ENCODE data around the gene FAM72C.
"Not testable (repeated sequence)": the region's sequence is repeated elsewhere in the genome, so short reads cannot be mapped to it uniquely, and the experiment has no call there.

Gene FAM72C

DNA sequence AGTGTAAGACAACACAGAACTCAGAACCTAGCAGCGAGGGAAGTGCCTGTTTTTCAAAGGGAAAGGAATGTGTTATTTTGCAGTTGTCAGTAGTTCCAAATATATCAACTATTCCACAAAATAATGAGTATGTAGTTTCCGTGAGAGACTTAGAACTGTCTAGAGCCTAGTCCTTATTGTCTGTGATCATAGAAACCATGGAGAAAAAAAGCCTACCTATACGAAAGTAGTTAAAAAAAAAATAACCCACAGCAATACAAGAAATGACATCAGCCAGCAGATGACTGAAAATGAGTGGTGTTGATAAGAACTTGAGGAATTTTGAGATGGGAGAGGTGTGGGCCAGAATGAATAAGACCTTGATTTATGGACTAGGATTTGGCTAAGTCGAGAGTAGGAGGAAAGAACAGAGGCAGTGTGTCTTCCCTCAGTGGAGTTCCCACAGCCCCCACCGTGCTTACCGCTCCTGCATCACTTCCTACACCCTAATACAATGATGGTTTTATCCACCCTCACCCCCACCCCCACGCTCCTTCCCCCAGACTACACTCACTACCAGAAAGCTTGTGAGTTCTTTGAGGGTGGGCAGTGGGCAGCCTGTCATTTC is 21.6 kb upstream of the FAM72C start:
- not testable (repeated sequence) for H3K27ac Mint-ChIP-seq; H3K4me1 Mint-ChIP-seq (ENCODE audit: low read depth); H3K9me3 Mint-ChIP-seq; DNase-seq (ENCODE audit: low spot score); H3K4me3 Mint-ChIP-seq; H3K36me3 Mint-ChIP-seq (ENCODE audit: low read depth); H3K27me3 Mint-ChIP-seq (ENCODE audit: low read depth)

DNA sequence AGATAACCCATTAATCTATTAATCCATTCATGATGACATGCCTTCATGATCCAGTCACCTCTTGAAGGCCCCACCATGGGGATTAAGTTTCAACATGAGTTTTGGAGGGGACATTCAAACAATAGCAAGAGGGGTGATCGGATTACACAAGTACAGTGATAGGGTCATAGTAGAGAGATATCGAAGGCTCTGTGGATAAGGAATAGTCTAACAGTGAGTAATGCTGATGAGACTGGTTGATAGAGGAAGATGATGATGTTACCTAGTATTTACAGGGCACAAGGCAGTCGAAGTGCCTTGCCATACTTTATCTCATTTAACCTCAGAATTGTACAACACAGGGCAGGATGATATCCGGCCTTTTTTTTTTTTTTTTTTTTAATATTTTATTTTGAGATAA is 18.9 kb upstream of the FAM72C start:
- not testable (repeated sequence) for H3K4me3 Mint-ChIP-seq; H3K27ac Mint-ChIP-seq; H3K36me3 Mint-ChIP-seq (ENCODE audit: low read depth); H3K27me3 Mint-ChIP-seq (ENCODE audit: low read depth); H3K9me3 Mint-ChIP-seq; DNase-seq (ENCODE audit: low spot score); H3K4me1 Mint-ChIP-seq (ENCODE audit: low read depth)

DNA sequence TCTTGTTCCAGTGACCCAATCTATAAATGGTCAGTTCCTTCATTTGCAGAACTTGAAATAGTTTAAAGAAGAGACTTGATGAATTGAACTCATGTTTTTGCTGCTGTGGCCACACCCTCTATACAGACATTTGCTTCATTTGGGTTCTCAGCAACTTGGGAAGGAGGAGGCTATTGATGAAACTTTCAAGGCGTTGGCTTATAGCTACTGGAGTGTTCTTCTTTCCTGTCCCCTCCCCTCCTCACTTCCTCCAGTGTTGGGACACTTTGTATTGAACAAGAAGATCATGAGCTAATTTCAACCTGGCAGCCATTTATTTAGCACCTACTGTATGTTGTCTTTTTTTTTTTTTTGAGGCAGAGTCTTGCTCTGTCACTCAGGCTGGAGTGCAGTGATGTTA is 17.9 kb upstream of the FAM72C start:
- DNase-seq (ENCODE audit: low spot score); H3K4me1 Mint-ChIP-seq (ENCODE audit: low read depth); H3K27me3 Mint-ChIP-seq (ENCODE audit: low read depth); H3K9me3 Mint-ChIP-seq; H3K36me3 Mint-ChIP-seq (ENCODE audit: low read depth); H3K27ac Mint-ChIP-seq; H3K4me3 Mint-ChIP-seq: not testable (repeated sequence)

DNA sequence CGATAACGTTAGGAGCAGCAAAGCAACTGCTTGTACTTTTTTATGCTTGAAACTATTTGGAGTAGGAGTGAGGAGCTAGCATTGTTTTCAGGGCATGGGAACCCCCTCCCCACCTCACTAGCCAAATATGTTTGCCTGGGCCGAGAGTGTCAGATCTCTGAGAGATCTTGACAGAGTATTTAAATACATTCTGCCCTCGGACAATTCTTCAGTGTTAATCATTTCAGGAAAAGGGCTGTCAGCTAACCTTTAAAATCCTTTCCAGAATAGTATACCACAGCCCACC is 17.6 kb upstream of the FAM72C start:
- not testable (repeated sequence) for H3K9me3 Mint-ChIP-seq; H3K27ac Mint-ChIP-seq; H3K27me3 Mint-ChIP-seq (ENCODE audit: low read depth); H3K4me1 Mint-ChIP-seq (ENCODE audit: low read depth); H3K4me3 Mint-ChIP-seq; H3K36me3 Mint-ChIP-seq (ENCODE audit: low read depth); DNase-seq (ENCODE audit: low spot score)

DNA sequence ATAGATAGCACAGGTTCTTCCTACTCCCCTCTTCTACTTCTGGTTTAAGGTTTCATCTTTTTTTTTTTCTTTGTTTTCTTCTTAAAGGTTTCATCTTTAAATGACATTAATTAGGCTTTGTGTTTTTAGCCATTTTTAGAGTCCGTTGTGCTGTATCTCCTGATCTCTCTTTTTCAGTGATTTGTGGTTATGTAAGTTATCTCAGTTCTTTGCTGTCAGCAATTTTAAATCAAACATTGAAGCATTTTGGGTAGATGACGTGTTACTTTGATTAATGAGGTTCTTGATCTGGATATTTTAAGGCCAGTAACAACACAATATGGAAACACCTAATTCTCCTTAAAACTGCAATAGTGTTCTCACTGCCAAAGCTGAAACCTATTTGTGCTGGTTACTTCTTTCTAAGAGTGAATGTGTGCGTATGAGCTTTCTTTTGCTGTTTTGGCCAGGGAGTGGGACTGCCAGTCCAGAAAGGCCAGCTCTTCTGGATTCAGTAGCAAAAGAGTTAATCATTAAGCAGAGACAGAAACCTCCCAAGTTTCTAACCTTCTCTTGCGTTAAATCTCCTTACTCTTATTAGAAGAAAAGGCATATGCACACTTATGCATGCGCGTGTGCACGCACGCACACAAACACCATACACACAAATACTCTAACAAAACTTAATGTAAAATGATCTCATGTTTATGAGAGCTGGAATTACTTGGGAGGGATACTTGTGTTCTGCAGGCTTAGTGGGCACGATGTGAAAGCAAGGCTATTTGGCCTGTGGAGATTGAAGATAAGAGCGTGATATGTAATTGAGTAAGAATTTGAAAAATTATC is 17.0 kb upstream of the FAM72C start:
- H3K9me3 Mint-ChIP-seq; H3K4me1 Mint-ChIP-seq (ENCODE audit: low read depth); H3K27me3 Mint-ChIP-seq (ENCODE audit: low read depth); H3K27ac Mint-ChIP-seq; H3K4me3 Mint-ChIP-seq; H3K36me3 Mint-ChIP-seq (ENCODE audit: low read depth); DNase-seq (ENCODE audit: low spot score): not testable (repeated sequence)

DNA sequence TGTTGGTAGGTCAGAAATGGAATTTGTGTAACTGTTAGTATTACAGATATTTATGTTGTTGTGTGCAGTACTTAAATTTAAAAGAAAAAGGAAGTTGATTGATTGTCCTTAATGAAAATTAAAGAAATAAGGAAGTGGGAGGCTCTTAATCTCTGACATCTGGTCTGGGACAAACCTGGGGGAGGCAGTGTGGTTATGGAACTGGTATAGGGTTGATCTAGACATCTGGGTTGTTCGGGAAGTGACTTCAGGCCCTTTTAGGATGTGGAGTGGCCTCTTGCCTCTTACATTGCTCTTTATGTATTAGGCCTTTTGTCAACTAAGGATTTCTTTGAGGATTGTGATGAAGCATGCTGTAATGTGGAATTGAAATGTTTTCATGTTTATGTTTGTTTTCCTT is 16.1 kb upstream of the FAM72C start:
- not testable (repeated sequence) for H3K27me3 Mint-ChIP-seq (ENCODE audit: low read depth); H3K4me3 Mint-ChIP-seq; H3K9me3 Mint-ChIP-seq; H3K27ac Mint-ChIP-seq; H3K4me1 Mint-ChIP-seq (ENCODE audit: low read depth); DNase-seq (ENCODE audit: low spot score); H3K36me3 Mint-ChIP-seq (ENCODE audit: low read depth)

DNA sequence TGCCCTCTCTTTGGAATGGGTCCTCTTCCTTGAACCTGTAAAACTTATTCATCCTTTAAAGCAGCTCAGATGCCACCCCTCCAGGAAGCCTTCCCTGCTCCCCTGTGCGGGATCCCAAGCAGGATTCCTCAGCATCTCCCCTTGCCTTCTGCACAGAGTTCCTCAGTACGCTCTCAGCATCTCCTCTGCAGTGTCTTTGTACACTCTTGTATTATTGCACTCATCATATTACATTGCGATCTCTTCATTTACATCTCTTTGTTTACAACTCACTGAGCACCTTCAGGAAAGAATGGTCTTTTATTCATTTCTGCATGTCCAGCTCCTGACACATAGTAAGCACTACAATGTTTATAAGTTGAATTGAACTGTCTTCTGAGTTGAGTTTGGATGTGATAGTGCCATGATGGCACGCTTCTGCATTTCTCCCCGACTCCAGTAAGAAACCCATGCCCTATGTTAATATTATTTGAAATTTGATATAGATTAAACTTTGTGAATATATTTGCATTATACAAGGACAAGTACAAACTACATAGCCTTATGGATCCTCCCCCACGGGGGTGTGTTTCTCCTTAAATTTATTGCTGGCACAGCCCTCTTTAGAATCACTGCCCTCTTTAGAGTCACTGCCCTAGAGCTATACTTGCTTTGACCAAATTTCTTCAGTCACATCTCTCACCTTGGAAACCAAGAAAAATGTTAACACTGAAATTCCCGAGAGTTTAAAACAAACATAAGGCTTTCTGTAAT is 13.1 kb upstream of the FAM72C start:
- DNase-seq (ENCODE audit: low spot score); H3K27ac Mint-ChIP-seq; H3K4me3 Mint-ChIP-seq; H3K36me3 Mint-ChIP-seq (ENCODE audit: low read depth); H3K9me3 Mint-ChIP-seq; H3K27me3 Mint-ChIP-seq (ENCODE audit: low read depth); H3K4me1 Mint-ChIP-seq (ENCODE audit: low read depth): not testable (repeated sequence)

DNA sequence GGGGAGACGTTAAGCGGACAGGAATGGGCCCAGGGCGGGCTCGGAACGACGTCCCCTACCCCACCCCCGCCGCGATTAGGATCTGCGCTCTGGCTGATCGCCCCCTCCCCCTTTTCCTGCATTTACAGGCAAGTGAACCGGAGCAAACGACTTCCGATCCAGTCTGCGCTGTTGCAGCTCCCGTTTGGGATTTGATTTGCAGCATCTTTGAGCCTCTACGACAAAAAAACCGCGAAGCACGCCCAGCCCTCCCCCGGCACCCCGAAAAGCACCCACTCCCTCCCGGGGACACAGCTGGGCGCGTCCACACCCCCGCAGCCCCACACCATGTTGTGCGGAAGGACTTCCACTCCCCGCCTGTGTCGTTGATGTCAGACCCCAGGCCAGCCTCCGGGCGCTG is 2.6 kb upstream of the FAM72C start:
- H3K4me3 Mint-ChIP-seq, result peak overlapping the region; percentile 84
- peak; percentile 8 for DNase-seq (ENCODE audit: low spot score)
- not testable (repeated sequence) for H3K9me3 Mint-ChIP-seq; H3K36me3 Mint-ChIP-seq (ENCODE audit: low read depth); H3K4me1 Mint-ChIP-seq (ENCODE audit: low read depth); H3K27me3 Mint-ChIP-seq (ENCODE audit: low read depth); H3K27ac Mint-ChIP-seq

DNA sequence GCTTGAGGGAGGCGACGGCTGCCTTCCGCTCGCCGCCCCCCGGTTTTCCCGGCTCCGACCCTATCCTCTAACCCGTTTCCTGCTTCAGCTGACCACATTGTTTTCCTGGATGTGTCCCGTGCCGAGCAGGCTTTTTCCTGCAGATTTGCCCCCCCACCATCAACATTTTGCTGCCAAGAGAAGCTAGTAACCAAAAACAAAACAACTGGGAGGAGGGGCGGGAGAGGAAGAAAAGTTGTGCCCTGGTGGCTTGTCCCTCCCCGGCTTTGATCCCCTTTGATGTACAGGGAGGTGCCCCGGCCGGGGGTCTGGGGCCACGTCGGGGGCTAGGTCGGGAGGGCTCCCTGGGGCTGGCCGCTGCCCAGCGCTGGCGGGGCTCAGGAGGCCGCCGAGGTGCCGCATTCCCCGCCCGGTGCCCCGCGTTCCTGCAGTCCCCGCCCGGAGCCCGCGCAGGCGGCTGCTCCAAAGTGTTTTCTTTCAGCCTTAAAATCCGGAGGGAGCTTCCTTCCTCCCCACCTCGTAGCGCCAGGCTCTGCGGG is 2.2 kb upstream of the FAM72C start:
- not testable (repeated sequence) for DNase-seq (ENCODE audit: low spot score); H3K4me1 Mint-ChIP-seq (ENCODE audit: low read depth); H3K9me3 Mint-ChIP-seq; H3K36me3 Mint-ChIP-seq (ENCODE audit: low read depth); H3K27me3 Mint-ChIP-seq (ENCODE audit: low read depth)
- Mint-ChIP-seq H3K4me3 (peak overlapping the region; percentile 99), H3K27ac (peak overlapping the region; percentile 90)

DNA sequence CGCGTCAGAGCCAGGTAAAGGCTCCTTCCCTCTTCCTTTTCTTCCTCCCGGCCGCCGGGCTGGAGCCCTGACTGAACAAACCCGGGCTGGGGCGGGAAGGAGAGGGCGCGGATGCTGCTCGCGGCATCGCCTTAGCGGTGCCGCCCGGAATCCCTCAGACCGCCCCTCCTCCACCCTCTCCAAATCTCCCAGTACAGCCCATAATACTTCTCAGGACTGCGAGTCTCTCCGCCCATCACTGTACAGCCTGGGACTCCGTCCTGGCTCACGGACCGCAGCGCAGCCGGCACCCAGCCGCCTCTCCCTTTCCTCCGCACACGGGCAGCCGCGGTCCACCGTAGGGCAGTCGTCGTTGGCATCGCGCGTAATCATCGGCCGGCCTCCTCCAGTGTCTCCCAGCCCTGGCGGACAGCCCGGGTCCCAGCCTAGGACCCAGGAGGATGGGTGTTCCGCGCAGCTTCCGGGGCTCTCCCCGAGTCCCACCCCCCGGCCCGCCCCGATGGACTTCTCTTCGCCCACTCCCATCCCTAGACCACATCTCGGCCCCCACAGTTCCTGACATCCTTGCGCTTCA is 1.1 kb upstream of the FAM72C start:
- H3K9me3 Mint-ChIP-seq; H3K27ac Mint-ChIP-seq; H3K4me3 Mint-ChIP-seq; H3K4me1 Mint-ChIP-seq (ENCODE audit: low read depth); DNase-seq (ENCODE audit: low spot score); H3K27me3 Mint-ChIP-seq (ENCODE audit: low read depth); H3K36me3 Mint-ChIP-seq (ENCODE audit: low read depth): not testable (repeated sequence)

DNA sequence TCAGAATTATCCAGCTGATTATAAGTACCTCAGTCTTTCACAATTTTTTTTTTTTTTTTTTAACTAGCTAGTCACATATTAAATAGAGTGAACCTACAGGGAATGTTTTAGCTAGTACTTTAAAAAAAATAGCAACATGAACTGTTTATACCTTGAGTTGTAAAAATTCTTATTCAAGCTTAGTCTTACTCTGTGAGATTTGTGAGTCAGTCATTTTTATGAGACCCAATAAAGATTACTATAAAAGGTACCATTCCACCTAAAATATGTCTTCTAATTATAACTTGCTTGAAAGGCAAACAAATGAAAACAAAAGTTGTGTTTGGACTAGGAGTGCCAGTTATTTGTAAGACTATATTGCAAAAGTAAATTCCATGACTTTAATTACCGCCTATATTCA is 5.9 kb downstream of the FAM72C start:
- H3K27me3 Mint-ChIP-seq (ENCODE audit: low read depth); H3K4me3 Mint-ChIP-seq; H3K27ac Mint-ChIP-seq; H3K4me1 Mint-ChIP-seq (ENCODE audit: low read depth); DNase-seq (ENCODE audit: low spot score); H3K9me3 Mint-ChIP-seq; H3K36me3 Mint-ChIP-seq (ENCODE audit: low read depth): not testable (repeated sequence)

DNA sequence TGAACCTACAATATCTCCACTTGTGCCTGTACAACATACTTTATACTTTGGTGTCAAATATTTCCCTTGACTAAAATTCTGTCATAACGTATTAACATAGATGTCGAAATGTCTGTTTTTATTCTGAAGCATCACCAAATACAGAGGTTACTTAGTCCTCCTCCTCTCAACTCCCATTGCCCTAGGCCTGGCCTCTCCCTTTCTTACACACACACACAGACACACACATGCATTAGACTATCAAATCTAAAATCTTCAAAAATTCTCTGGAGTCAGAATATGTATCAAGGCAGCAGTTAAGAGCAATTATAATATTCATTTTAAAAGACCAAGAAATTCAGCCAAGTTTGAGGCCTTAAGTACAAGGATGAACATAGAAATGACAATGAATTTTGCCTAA is 7.5 kb downstream of the FAM72C start:
- H3K4me3 Mint-ChIP-seq; H3K27me3 Mint-ChIP-seq (ENCODE audit: low read depth); H3K36me3 Mint-ChIP-seq (ENCODE audit: low read depth); H3K27ac Mint-ChIP-seq; DNase-seq (ENCODE audit: low spot score); H3K4me1 Mint-ChIP-seq (ENCODE audit: low read depth); H3K9me3 Mint-ChIP-seq: not testable (repeated sequence)

- not testable (repeated sequence) for H3K4me1 Mint-ChIP-seq (ENCODE audit: low read depth); DNase-seq (ENCODE audit: low spot score); H3K4me3 Mint-ChIP-seq; H3K27ac Mint-ChIP-seq; H3K9me3 Mint-ChIP-seq; H3K36me3 Mint-ChIP-seq (ENCODE audit: low read depth); H3K27me3 Mint-ChIP-seq (ENCODE audit: low read depth)
Observed at GRCh38 chr1:143955930-143956329, 15.9 kb downstream of the FAM72C start.

DNA sequence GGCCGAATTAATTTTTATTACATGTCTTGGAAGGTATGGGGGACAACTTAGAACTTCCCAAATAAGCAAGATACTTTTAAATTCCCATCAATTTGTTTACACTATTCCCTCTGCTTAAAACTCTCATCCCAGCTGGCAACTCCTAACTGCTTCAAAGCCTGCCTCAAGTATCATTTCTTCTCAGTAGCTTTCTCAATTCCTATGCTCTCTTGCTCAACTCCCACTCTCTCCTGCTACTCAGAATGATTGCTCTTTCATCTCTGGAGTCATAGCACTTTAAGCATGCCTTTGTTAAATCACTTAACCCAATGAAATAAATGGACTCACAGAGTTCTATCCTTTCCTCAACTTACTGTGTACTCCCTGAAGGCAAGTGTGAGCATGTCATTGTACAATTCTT is 18.9 kb downstream of the FAM72C start:
- not testable (repeated sequence) for H3K4me3 Mint-ChIP-seq; H3K27me3 Mint-ChIP-seq (ENCODE audit: low read depth); H3K4me1 Mint-ChIP-seq (ENCODE audit: low read depth)

More for the DNA sequence above, 18.9 kb downstream of the FAM72C start:
- H3K27ac Mint-ChIP-seq; H3K9me3 Mint-ChIP-seq; H3K36me3 Mint-ChIP-seq (ENCODE audit: low read depth); DNase-seq (ENCODE audit: low spot score): not testable (repeated sequence)
